Measurements from ENCODE around the gene PTPN2.

DNA sequence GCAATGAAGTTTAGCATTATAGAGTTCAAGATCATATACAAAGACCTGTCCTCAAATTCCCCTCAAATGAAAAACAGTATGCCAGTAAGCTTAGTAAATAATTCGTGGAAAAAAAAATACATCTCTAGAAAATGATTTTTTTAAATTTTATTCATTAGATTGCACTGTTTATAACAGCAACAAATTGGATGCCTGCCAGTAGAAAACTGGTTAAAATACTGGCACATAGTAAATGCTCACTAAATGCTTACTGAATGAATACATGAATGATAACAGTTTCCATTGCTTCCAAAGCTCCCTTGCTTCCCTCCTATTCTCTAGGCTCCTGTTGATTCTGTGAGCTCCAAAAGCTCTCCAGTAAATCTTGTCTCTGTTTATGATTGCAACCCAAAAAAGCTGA is 38.2 kb upstream of the PTPN2 start:
- TF ChIP-seq CTCF (tag by site-specific recombination; IDR thresholded peaks at IDR 0.05) (no peak), ZBTB7A (tag by site-specific recombination; IDR thresholded peaks at IDR 0.05; ENCODE audit: low read depth) (no peak), BCL11A (tag by site-specific recombination; IDR thresholded peaks at IDR 0.05; ENCODE audit: low read depth) (no peak), ZNF335 (tag by site-specific recombination; conservative IDR thresholded peaks at IDR 0.05) (no peak), ZBTB20 (tag by site-specific recombination; IDR thresholded peaks at IDR 0.05) (no peak), GLI2 (tag by site-specific recombination; IDR thresholded peaks at IDR 0.05; ENCODE audit: borderline replicate concordance, low read depth) (no peak), ZNF514 (tag by site-specific recombination; IDR thresholded peaks at IDR 0.05) (no peak), KLF1 (tag by site-specific recombination; IDR thresholded peaks at IDR 0.05) (no peak)
- TF ChIP-seq, protein P1, sequence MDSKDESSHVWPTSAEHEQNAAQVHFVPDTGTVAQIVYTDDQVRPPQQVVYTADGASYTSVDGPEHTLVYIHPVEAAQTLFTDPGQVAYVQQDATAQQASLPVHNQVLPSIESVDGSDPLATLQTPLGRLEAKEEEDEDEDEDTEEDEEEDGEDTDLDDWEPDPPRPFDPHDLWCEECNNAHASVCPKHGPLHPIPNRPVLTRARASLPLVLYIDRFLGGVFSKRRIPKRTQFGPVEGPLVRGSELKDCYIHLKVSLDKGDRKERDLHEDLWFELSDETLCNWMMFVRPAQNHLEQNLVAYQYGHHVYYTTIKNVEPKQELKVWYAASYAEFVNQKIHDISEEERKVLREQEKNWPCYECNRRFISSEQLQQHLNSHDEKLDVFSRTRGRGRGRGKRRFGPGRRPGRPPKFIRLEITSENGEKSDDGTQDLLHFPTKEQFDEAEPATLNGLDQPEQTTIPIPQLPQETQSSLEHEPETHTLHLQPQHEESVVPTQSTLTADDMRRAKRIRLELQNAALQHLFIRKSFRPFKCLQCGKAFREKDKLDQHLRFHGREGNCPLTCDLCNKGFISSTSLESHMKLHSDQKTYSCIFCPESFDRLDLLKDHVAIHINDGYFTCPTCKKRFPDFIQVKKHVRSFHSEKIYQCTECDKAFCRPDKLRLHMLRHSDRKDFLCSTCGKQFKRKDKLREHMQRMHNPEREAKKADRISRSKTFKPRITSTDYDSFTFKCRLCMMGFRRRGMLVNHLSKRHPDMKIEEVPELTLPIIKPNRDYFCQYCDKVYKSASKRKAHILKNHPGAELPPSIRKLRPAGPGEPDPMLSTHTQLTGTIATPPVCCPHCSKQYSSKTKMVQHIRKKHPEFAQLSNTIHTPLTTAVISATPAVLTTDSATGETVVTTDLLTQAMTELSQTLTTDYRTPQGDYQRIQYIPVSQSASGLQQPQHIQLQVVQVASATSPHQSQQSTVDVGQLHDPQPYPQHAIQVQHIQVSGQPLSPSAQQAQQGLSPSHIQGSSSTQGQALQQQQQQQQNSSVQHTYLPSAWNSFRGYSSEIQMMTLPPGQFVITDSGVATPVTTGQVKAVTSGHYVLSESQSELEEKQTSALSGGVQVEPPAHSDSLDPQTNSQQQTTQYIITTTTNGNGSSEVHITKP (tag by site-specific recombination; IDR thresholded peaks at IDR 0.05) = no peak
